IPS-20b (cell line): Measurements from ENCODE around the gene WNT1.
A peak's percentile ranks its signal among the peaks of the same experiment; 100 is the strongest.

Experiments
- H3K27ac ChIP-seq: one replicate; pipeline ENCODE4 v1.5.1; 2013; ENCODE audit warnings: low read length
- H3K27me3 ChIP-seq: 2 replicates; pipeline ENCODE4 v1.6.1; 2013; ENCODE audit warnings: mild to moderate bottlenecking, low read length, inconsistent platforms; ENCODE audit not compliant: insufficient read depth
- H3K36me3 ChIP-seq: 2 replicates; pipeline ENCODE4 v1.6.1; 2013; ENCODE audit warnings: low read depth, mild to moderate bottlenecking, inconsistent platforms, low read length, moderate library complexity; ENCODE audit not compliant: insufficient read depth
- H3K4me1 ChIP-seq: 2 replicates; pipeline ENCODE4 v1.6.1; 2013; ENCODE audit warnings: mild to moderate bottlenecking, control low read depth, inconsistent platforms, low read length, moderate library complexity; ENCODE audit not compliant: insufficient read depth
- H3K4me3 ChIP-seq: 2 replicates; pipeline ENCODE4 v1.5.1; 2013; ENCODE audit warnings: mild to moderate bottlenecking, low read length, inconsistent platforms
- H3K9ac ChIP-seq: 2 replicates; pipeline ENCODE4 v1.6.1; 2013; ENCODE audit warnings: low read depth, mild to moderate bottlenecking, inconsistent platforms, low read length, moderate library complexity
- H3K9me3 ChIP-seq: 2 replicates; pipeline ENCODE4 v1.6.1; 2013; ENCODE audit warnings: mild to moderate bottlenecking, low read depth, low read length, inconsistent platforms; ENCODE audit not compliant: insufficient read depth

The WNT1 gene

GRCh38 chr12:48978291-48978740, at the start of gene WNT1:
Gene WNT1 (plus strand): TSS chr12:48978322. CDS start chr12:48978651, 329 bp downstream.
- Histone ChIP-seq H3K4me3 (peak within 1 kb of the TSS; percentile 38), H3K27me3 (peaks cover 99% of the 10 kb centered on the region), H3K4me1 (peaks cover 5% of the 10 kb centered on the region; the same call in 1 of the 2 replicates)

GRCh38 chr12:48929551-48929950, 48.6 kb upstream of the WNT1 start:
- Histone ChIP-seq H3K4me1 (no peaks in the 10 kb centered on the region), H3K9ac (no peak overlapping the region)

More at GRCh38 chr12:48978291-48978740, at the start of gene WNT1:
- Histone ChIP-seq H3K9me3 (peaks cover 11% of the 10 kb centered on the region; the same call in 1 of the 2 replicates), H3K36me3 (no peaks in the 10 kb centered on the region), H3K27ac (no peak within 1 kb of the TSS), H3K9ac (no peak within 1 kb of the TSS)

GRCh38 chr12:48930475-48930874, 47.6 kb upstream of the WNT1 start:
- no peak overlapping the region for H3K9ac ChIP-seq
- H3K36me3 ChIP-seq = peaks cover 73% of the 10 kb centered on the region
- no peaks in the 10 kb centered on the region for H3K9me3 ChIP-seq
- no peaks in the 10 kb centered on the region for H3K4me1 ChIP-seq
- no peaks in the 10 kb centered on the region for H3K27me3 ChIP-seq
- H3K4me3 ChIP-seq = no peak overlapping the region
- no peak overlapping the region for H3K27ac ChIP-seq

More at GRCh38 chr12:48929551-48929950, 48.6 kb upstream of the WNT1 start:
- Histone ChIP-seq H3K27me3 (no peaks in the 10 kb centered on the region), H3K36me3 (peaks cover 64% of the 10 kb centered on the region), H3K9me3 (no peaks in the 10 kb centered on the region), H3K27ac (no peak overlapping the region), H3K4me3 (no peak overlapping the region)

- no peak overlapping the region for H3K27ac ChIP-seq
- no peak overlapping the region for H3K4me3 ChIP-seq
- H3K4me1 ChIP-seq = no peaks in the 10 kb centered on the region
- no peaks in the 10 kb centered on the region for H3K9me3 ChIP-seq
- H3K9ac ChIP-seq = no peak overlapping the region
- H3K36me3 ChIP-seq = peaks cover 87% of the 10 kb centered on the region
- no peaks in the 10 kb centered on the region for H3K27me3 ChIP-seq
Observed at GRCh38 chr12:48932878-48933277, 45.2 kb upstream of the WNT1 start.

GRCh38 chr12:48933664-48934311, 44.3 kb upstream of the WNT1 start:
- H3K4me3 ChIP-seq = no peak overlapping the region
- H3K36me3 ChIP-seq = peaks cover 88% of the 10 kb centered on the region
- H3K9me3 ChIP-seq = no peaks in the 10 kb centered on the region
- H3K4me1 ChIP-seq = no peaks in the 10 kb centered on the region
- no peak overlapping the region for H3K27ac ChIP-seq
- H3K27me3 ChIP-seq = no peaks in the 10 kb centered on the region
- no peak overlapping the region for H3K9ac ChIP-seq

GRCh38 chr12:48934312-48934706, 43.8 kb upstream of the WNT1 start:
- H3K4me1 ChIP-seq = no peaks in the 10 kb centered on the region
- H3K4me3 ChIP-seq = no peak overlapping the region
- H3K9ac ChIP-seq = no peak overlapping the region
- no peaks in the 10 kb centered on the region for H3K9me3 ChIP-seq
- no peak overlapping the region for H3K27ac ChIP-seq
- H3K36me3 ChIP-seq = peaks cover 90% of the 10 kb centered on the region
- H3K27me3 ChIP-seq = no peaks in the 10 kb centered on the region

GRCh38 chr12:48936379-48936979, 41.6 kb upstream of the WNT1 start:
- Histone ChIP-seq H3K27ac (no peak overlapping the region), H3K4me3 (no peak overlapping the region), H3K36me3 (peaks cover 93% of the 10 kb centered on the region), H3K27me3 (no peaks in the 10 kb centered on the region), H3K9ac (no peak overlapping the region), H3K9me3 (no peaks in the 10 kb centered on the region), H3K4me1 (no peaks in the 10 kb centered on the region)

GRCh38 chr12:48937170-48937569, 41.0 kb upstream of the WNT1 start:
- H3K27ac ChIP-seq = no peak overlapping the region
- H3K27me3 ChIP-seq = no peaks in the 10 kb centered on the region
- H3K4me1 ChIP-seq = no peaks in the 10 kb centered on the region
- H3K9ac ChIP-seq = no peak overlapping the region
- H3K36me3 ChIP-seq = peaks cover 95% of the 10 kb centered on the region
- no peak overlapping the region for H3K4me3 ChIP-seq
- no peaks in the 10 kb centered on the region for H3K9me3 ChIP-seq

GRCh38 chr12:48938805-48939204, 39.3 kb upstream of the WNT1 start:
- Histone ChIP-seq H3K27ac (no peak overlapping the region), H3K27me3 (no peaks in the 10 kb centered on the region), H3K36me3 (peaks cover 87% of the 10 kb centered on the region), H3K9ac (no peak overlapping the region), H3K4me3 (no peak overlapping the region), H3K4me1 (no peaks in the 10 kb centered on the region), H3K9me3 (no peaks in the 10 kb centered on the region)

GRCh38 chr12:48940181-48940580, 37.9 kb upstream of the WNT1 start:
- Histone ChIP-seq H3K27ac (no peak overlapping the region), H3K9ac (no peak overlapping the region), H3K36me3 (peaks cover 81% of the 10 kb centered on the region), H3K4me3 (no peak overlapping the region), H3K9me3 (no peaks in the 10 kb centered on the region), H3K27me3 (no peaks in the 10 kb centered on the region), H3K4me1 (no peaks in the 10 kb centered on the region)

GRCh38 chr12:48943221-48943620, 34.9 kb upstream of the WNT1 start:
- Histone ChIP-seq H3K27ac (no peak overlapping the region), H3K9me3 (no peaks in the 10 kb centered on the region), H3K36me3 (peaks cover 63% of the 10 kb centered on the region), H3K27me3 (no peaks in the 10 kb centered on the region), H3K4me3 (no peak overlapping the region), H3K9ac (no peak overlapping the region), H3K4me1 (no peaks in the 10 kb centered on the region)

- no peaks in the 10 kb centered on the region for H3K4me1 ChIP-seq
- H3K9ac ChIP-seq = no peak overlapping the region
- H3K9me3 ChIP-seq = no peaks in the 10 kb centered on the region
- no peaks in the 10 kb centered on the region for H3K27me3 ChIP-seq
- peaks cover 53% of the 10 kb centered on the region for H3K36me3 ChIP-seq
- H3K27ac ChIP-seq = no peak overlapping the region
- no peak overlapping the region for H3K4me3 ChIP-seq
Observed at GRCh38 chr12:48946205-48946604, 31.9 kb upstream of the WNT1 start.
